AG08395 (cell line): ENCODE data around the gene CPM.
A peak's percentile ranks its signal among the peaks of the same experiment; 100 is the strongest.
"Not testable (repeated sequence)": the region's sequence is repeated elsewhere in the genome, so short reads cannot be mapped to it uniquely, and the experiment has no call there.

Experiments
- DNase-seq: peaks from one replicate; pipeline ENCODE4 v3.0.0; 2012; ENCODE audit warnings: mixed read lengths, low spot score

CPM gene

GRCh38 chr12:68806488-68807237, 126.3 kb downstream of the CPM start:
- DNase-seq: no peak

DNA sequence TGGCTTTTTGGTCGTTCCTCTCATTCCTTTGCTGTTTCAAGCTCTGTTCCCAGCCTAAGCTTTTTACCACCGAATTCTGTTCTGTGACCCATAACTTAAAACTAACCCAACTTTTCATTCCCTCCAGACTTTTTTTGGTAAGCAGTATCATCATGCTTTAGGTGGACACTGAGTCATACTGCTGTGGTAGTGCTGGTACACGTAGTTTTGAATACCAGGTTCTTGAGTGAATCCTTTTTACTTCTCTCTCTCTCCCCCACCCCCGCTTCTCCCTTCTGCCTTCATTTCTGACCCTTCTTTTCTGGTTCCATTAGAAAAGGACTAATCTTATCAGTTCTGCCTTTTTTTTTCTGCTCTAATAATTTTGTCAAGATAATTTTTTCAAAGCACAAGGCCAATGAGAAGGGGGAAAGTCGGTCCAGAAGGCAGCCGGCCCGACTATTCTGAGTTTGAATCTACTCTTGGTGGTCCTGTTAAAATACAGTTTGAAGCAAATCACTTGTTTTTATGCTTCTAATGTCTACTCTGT, 127.3 kb downstream of the CPM start:
- DNase-seq: no peak

DNA sequence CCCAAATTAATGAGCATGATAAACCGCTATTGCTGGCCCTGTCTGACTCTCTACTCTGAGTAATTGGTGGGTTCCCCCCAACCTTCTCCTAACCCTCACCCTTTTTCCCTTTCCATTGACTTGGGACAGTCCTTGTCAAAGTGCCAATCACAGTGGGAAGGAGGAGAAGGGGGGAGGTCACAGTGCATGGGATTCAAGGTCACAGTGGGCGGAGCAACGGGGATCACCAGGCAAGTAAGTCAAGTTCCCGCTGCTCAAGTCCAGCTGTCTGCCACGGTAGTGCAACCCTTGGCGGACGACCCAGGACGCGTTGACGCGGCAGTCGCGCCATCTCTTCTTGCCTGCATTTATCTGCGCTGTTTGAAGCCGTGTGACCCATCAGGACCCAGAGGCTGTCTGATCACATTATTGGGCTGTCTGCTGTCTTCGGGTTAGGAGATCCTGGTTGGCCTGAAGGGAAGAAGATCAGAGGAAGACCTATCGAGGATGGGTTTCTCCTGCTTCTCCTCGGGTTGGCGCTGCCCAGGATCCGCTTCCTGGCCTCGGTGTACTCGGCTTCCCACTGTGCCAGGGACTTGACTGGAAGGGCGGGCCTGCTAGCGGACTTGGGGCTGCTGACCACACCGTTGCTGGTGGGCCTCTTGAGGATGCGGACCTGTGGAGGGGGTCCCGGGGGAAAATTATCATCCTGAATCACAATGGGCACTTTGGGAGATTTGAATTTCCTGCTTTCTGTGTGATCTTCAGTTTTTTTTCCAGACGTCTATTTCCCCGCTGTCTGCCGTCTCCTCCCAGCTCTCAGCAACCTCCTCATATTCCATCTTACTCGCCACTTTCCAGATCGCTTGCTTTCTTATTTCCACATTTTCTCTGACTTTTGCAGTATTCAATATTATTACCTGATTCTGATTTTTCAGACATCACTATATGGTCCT, 128.0 kb downstream of the CPM start:
- no peak for DNase-seq

- no peak for DNase-seq
These were observed 128.9 kb downstream of the CPM start for GRCh38 chr12:68803948-68804656.

- peak; percentile 41 for DNase-seq
These were observed 129.9 kb downstream of the CPM start for GRCh38 chr12:68802911-68803651.

GRCh38 chr12:68802372-68802745, 130.6 kb downstream of the CPM start:
- not testable (repeated sequence) for DNase-seq
